Fibroblast of skin of back (primary cell): ENCODE data around the gene WFDC9. TPM values are rescaled to one million over a fixed set of nuclear protein-coding genes. Genes with fewer than 3 reads are reported as not detected.
"Not testable (repeated sequence)": the region's sequence is repeated elsewhere in the genome, so short reads cannot be mapped to it uniquely, and the experiment has no call there.

Experiments used
- DNase-seq: peaks from one replicate; pipeline ENCODE4 v3.0.0-alpha.2; 2013
- polyA plus RNA-seq, 2 experiments: library from polyadenylated mRNA; unstranded; fragments of 120-200 nt; gene quantifications; one replicate each; pipeline ENCODE4 v1.2.1, GENCODE V29; 2013; ENCODE audit not compliant: insufficient read length in 2 of 2

Gene WFDC9
- polyA plus RNA-seq (2013, experiment 1 of 2; ENCODE audit: insufficient read length), result not detected
- polyA plus RNA-seq (2013, experiment 2 of 2; ENCODE audit: insufficient read length), result not detected

GRCh38 chr20:45631184-45631583, at the start of gene WFDC9:
Gene WFDC9, minus strand, starts transcription at chr20:45631284. Its CDS starts 21,103 bp downstream, at chr20:45610181.
- no peak for DNase-seq

DNA sequence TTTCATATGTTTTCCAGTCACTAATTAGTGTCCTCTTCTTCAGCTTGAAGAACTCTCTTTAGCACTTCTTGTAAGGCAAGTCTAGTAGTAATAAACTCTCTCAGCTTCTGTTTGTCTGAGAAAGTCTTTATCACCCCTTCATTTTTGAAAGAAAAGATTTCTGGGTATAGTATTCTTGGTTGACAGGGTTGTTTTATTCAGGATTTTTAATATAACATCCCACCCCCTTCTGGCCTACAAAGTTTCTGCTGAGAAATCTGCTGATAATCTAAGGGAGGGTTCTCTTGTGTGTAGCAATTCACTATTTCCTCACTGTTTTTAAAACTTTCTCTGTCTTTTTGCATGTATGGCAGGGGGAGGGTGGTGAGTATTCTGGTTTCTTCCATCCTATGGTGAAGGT, 48.6 kb upstream of the WFDC9 start:
- DNase-seq, result no peak

DNA sequence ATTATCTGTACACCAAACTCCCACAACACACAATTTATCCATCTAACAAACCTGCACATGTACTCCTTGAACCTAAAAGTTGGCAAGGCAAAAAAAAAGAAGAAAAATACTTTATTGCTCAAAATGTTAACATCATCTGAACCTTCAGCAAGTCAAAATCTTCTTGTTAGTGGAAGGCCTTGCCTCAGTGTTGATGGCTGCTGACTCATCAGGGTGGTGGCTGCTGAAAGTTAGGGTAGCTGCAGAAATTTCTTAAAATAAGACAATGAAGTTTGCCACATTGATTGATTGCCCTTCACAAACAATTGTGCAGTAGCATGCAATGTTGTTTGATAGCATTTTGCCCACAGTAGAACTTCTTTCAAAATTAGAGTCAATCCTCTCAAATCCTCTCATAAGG, 41.7 kb upstream of the WFDC9 start:
- no peak for DNase-seq

GRCh38 chr20:45670139-45670538, 39.1 kb upstream of the WFDC9 start, which contains the start of gene WFDC11:
Gene WFDC11, minus strand, starts transcription at chr20:45670239. Its CDS starts 19,639 bp downstream, at chr20:45650600.
- no peak for DNase-seq

- DNase-seq, result not testable (repeated sequence)
These were observed 26.0 kb upstream of the WFDC9 start for GRCh38 chr20:45657038-45657437.

DNA sequence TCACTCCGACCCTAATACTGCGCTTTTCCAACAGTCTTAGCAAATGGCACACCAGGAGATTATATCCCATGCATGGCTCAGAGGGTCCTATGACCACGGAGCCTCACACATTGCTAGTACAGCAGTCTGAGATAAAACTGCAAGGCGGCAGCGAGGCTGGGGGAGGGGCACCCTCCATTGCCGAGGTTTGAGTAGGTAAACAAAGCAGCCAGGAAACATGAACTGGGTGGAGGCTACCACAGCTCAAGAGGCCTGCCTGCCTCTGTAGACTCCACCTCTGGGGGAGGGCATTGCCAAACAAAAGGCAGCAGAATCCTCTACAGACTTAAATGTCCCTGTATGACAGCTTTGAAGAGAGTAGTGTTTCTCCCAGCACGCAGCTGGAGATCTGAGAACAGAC, 20.6 kb upstream of the WFDC9 start:
- not testable (repeated sequence) for DNase-seq

GRCh38 chr20:45649312-45649863, 18.3 kb upstream of the WFDC9 start:
- no peak for DNase-seq

DNA sequence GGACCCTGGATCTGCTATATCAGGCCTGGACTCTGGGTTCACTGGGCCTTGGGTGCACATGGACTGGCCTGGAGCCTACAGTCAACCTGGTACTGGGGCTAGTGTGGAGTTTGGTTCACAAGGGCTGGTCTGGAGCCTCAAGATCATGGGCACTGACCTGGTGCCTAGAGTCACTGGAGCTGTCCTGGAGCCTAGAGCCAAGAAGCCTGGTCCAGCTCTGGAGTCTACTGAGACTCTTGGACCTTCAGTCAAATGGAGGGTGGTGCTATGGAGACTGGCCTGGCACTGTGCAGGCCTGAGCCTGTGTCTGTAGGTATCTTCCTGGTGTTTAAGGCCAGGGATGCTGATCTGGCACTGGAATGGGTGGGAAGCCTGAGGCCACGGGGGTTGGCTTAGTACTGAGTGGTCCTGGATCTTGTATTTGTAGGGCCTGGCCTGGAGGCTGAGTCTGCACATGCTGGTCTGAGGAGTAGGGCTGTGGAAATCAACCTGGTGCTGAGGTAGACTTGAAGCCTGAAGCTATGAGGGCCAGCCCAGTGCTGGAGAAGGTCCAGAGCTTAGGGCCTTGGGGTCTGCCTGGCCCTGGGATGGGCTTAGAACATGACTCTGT, 16.5 kb upstream of the WFDC9 start:
- no peak for DNase-seq

DNA sequence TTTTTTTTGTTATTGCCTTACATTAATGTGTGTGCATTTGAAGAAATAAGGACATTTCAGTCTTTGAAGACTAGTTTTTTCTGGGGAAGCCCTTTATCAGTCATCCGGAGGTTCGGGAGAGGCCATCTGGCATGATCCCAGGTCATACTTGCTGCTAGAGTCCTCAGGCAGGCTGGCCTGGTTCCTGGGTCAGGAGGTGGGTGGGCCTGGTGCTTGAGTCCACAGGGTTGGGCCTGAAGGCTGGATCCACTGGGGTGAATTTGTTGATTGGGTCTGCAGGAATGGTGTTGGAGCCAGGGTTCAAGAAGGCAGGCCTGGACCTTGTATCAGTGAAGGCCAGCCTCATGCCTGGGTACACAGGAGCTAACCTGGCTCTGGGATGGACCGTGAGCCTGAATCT, 15.8 kb upstream of the WFDC9 start:
- DNase-seq, result no peak

- not testable (repeated sequence) for DNase-seq
These were observed 14.8 kb upstream of the WFDC9 start for GRCh38 chr20:45645869-45646268.

GRCh38 chr20:45641076-45641475, 10.0 kb upstream of the WFDC9 start:
- not testable (repeated sequence) for DNase-seq

DNA sequence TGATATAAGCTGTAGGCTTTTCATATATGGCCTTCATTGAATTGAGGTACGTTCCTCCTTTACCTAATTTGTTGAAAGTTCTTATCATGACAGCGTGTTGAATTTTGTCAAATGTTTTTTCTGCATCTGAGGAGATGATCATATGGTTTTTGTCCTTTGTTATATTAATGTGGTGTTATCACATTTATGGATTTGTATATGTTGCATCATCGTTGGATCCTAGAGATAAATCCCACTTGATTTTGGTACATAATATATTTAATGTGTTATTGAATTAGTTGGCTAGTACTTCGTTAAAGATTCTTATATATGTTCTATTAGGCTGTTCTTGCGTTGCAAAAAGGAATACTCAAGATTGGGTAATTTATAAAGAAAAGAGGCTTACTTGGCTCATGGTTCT, 8.6 kb upstream of the WFDC9 start:
- DNase-seq, result no peak

GRCh38 chr20:45636513-45636912, 5.4 kb upstream of the WFDC9 start:
- no peak for DNase-seq

DNA sequence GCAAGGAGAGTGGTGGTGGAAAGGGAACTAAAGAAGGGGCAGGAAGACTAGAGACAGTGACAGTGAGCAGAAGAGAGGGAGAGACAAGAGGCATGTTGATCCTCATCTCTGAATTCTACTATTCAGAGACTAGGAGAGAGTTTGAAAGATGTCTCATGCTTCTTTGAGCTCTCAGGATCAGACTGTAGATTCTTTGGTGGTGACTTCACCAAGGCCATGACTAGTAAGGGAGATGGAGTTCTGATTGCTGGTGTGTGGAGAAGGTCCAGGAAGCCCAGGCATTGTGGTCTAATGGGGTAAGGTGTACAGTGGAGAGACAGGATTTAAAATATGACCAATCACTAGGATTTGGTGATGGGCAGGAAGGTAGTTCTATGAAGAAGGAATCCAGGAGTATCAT, 713 bp downstream of the WFDC9 start:
- peak; percentile 10 for DNase-seq

GRCh38 chr20:45629496-45630100, 1.5 kb downstream of the WFDC9 start, which contains the start of gene WFDC10A:
Gene WFDC10A, plus strand, starts transcription at chr20:45629739. Its CDS starts 75 bp downstream, at chr20:45629814.
- peak; percentile 63 for DNase-seq

DNA sequence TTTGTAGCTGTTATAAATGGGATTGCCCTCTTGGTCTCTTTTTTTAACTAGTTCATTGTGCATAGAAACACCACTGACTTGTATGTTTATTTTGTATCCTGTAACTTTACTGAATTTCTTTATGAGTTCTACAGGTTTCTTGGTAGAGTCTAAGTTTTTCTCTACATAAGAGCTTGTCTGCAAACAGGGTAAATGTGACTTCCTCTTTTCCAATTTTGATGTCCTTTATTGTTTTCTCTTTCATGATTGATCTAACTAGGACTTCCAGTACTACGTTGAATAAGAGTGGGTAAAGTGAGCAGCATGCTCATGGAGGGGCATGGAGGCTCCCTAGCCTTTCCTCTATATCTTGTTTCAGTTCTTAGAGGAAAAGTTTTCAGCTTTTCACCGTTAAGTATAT, 4.5 kb downstream of the WFDC9 start:
- DNase-seq, result no peak

DNA sequence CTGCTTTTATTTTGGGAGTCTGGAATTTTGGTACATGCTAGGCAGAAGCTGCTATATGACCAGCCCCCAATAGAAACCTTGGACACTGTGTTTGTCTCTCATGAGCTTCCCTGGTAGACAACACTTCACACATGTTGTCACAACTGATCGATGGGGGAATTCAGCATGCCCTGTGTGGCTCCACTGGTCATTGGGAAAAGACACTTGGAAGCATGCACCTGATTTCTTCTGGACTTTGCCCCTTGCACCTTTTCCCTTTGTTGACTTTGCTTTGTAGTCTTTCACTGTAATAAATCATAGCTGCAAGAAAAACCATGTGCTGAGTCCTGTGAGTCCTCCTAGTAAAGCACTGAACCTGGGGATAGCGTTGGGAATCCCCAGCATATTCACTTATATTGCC, 9.5 kb downstream of the WFDC9 start:
- no peak for DNase-seq

- no peak for DNase-seq
These were observed 13.5 kb downstream of the WFDC9 start for GRCh38 chr20:45617591-45617990.

DNA sequence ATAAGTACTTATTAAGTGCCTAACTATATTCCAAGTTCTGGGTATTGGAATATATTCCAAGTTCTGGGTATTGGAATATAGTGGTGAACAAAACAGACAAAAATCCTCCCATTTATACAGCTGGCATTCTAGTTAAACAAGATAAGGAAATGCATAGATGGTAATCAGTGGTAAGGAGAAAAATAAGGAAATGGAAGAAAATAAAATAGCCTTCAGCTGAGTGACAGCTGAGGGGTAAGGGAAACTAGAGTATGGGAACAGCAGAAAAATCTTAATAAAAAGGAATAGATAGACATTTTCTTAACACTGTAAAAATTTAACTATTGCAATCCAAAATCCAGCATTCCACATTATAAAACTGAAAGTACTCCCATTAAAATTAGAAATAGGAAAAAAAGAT, 18.8 kb downstream of the WFDC9 start:
- no peak for DNase-seq

- peak; percentile 86 for DNase-seq
These were observed 20.0 kb downstream of the WFDC9 start for GRCh38 chr20:45611054-45611453.

DNA sequence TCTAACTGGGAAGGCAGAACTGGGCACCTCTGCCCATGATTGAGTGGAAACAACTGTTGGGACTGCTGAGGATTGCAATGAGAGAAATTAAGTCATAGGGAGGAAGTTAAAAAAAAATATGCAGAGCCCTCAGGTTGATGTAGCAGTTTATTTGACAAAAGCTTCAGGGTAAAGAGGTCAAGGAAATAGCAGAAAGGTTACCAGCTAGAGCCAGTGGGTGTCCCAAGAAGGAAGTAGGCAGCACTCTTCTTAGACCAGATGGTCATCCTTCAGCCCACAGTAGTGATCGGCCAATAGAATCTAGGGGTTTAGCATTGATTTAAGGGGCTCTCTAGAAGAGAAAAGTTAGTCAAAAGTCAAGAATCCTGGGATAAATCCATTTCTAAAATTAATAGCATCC, 23.3 kb downstream of the WFDC9 start:
- no peak for DNase-seq

DNA sequence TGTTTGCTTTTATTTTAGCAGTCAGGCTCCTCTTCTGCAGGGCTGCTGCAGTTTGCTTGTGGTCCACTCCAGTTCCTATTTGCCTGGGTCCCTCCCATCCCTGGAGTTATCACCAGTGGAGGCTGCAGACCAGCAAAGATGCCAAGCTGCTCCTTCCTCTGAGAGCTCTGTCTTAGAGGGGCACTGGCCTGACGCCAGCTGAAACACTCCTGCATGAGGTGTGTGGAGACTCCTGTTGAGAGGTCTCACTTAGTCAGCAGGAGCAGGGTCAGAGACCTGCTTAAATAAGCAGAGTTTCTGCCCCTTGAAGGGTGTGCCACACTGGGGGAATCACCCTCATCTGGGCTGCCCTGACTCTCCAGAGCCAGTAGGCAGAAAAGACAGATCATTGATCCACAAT, 35.8 kb downstream of the WFDC9 start:
- no peak for DNase-seq

DNA sequence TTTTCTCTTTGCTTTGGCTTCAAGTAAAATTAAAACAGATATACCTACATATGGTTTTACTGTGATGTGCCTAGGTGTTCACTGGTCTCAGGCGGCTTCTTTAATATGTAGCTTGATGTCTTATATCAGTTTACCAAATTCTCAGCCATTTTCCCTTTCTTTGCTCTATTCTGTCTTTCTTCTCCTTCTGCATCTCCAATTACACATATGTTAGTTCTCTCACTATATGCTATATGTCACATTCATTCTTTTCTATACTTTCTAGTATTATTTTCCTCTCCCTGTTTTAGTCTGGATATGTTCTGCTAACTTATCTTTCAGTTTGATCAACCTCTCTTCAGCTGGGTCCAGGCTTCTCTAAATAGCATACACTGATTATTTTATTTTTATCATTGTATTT, 37.6 kb downstream of the WFDC9 start:
- DNase-seq, result no peak
